H9 (cell line): ENCODE results near the gene RB1. TPM values are rescaled to one million over a fixed set of nuclear protein-coding genes. Genes with fewer than 3 reads are reported as not detected.

Source experiments
- DNase-seq: peaks from one replicate; pipeline ENCODE4 v3.0.0-alpha.2; 2017
- H2AFZ ChIP-seq: one replicate; pipeline ENCODE4 v1.6.1; 2013; ENCODE audit warnings: mild to moderate bottlenecking, low read length, control low read depth, moderate library complexity
- H2AK5ac ChIP-seq: 2 replicates; pipeline ENCODE4 v1.6.1; 2013; ENCODE audit warnings: low read length, control low read depth, mixed read lengths; ENCODE audit not compliant: insufficient read length
- H2BK120ac ChIP-seq: one replicate; pipeline ENCODE4 v1.6.1; 2013; ENCODE audit warnings: low read depth, mild to moderate bottlenecking, low read length, control low read depth, inconsistent platforms; ENCODE audit not compliant: poor library complexity, severe bottlenecking
- H2BK12ac ChIP-seq: 2 replicates; pipeline ENCODE4 v1.6.1; 2013; ENCODE audit warnings: low read length, control low read depth, mixed read lengths, low read depth; ENCODE audit not compliant: insufficient read length
- H2BK15ac ChIP-seq: 2 replicates; pipeline ENCODE4 v1.6.1; 2013; ENCODE audit warnings: low read depth, low read length, control low read depth
- H2BK20ac ChIP-seq: one replicate; pipeline ENCODE4 v1.6.1; 2013; ENCODE audit warnings: low read depth, mild to moderate bottlenecking, low read length, control low read depth, inconsistent platforms; ENCODE audit not compliant: poor library complexity, severe bottlenecking
- H2BK5ac ChIP-seq: 2 replicates; pipeline ENCODE4 v1.6.1; 2013; ENCODE audit warnings: low read length, control low read depth, mixed read lengths; ENCODE audit not compliant: insufficient read length
- H3K14ac ChIP-seq: 2 replicates; pipeline ENCODE4 v1.6.1; 2013; ENCODE audit warnings: low read length, control low read depth; ENCODE audit not compliant: insufficient read depth
- H3K18ac ChIP-seq: 2 replicates; pipeline ENCODE4 v1.6.1; 2013; ENCODE audit warnings: low read depth, mild to moderate bottlenecking, mixed read lengths, low read length, control low read depth; ENCODE audit not compliant: insufficient read length
- H3K23ac ChIP-seq: 2 replicates; pipeline ENCODE4 v1.6.1; 2013; ENCODE audit warnings: low read length, control low read depth, mixed read lengths, low read depth; ENCODE audit not compliant: insufficient read length
- H3K23me2 ChIP-seq: 2 replicates; pipeline ENCODE4 v1.6.1; 2013; ENCODE audit warnings: low read depth, mild to moderate bottlenecking, mixed read lengths, low read length, control low read depth; ENCODE audit not compliant: insufficient read length, poor library complexity, severe bottlenecking
- H3K27ac ChIP-seq: 2 replicates; pipeline ENCODE4 v1.5.1; 2013; ENCODE audit warnings: low read length, control low read depth, mixed read lengths, low read depth; ENCODE audit not compliant: insufficient read length
- H3K27me3 ChIP-seq: 2 replicates; pipeline ENCODE4 v1.6.1; 2013; ENCODE audit warnings: low read length, control low read depth, inconsistent platforms; ENCODE audit not compliant: insufficient read depth
- H3K4ac ChIP-seq: 2 replicates; pipeline ENCODE4 v1.6.1; 2013; ENCODE audit warnings: low read depth, mild to moderate bottlenecking, control low read depth, inconsistent platforms, low read length, moderate library complexity
- H3K4me1 ChIP-seq: 2 replicates; pipeline ENCODE4 v1.6.1; 2013; ENCODE audit warnings: low read length, control low read depth, inconsistent platforms; ENCODE audit not compliant: insufficient read depth
- H3K4me2 ChIP-seq: 2 replicates; pipeline ENCODE4 v1.6.1; 2013; ENCODE audit warnings: low read length, control low read depth, mixed read lengths; ENCODE audit not compliant: insufficient read length, insufficient read depth
- H3K56ac ChIP-seq: 2 replicates; pipeline ENCODE4 v1.6.1; 2013; ENCODE audit warnings: low read depth, mild to moderate bottlenecking, mixed read lengths, low read length, control low read depth; ENCODE audit not compliant: insufficient read length
- H3K79me1 ChIP-seq: 2 replicates; pipeline ENCODE4 v1.6.1; 2013; ENCODE audit warnings: low read depth, mild to moderate bottlenecking, moderate library complexity, low read length, control low read depth, inconsistent platforms; ENCODE audit not compliant: insufficient read depth, poor library complexity, severe bottlenecking
- H3K79me2 ChIP-seq: 2 replicates; pipeline ENCODE4 v1.6.1; 2013; ENCODE audit warnings: low read length, control low read depth, inconsistent platforms; ENCODE audit not compliant: insufficient read depth
- H3K9ac ChIP-seq: 2 replicates; pipeline ENCODE4 v1.6.1; 2013; ENCODE audit warnings: low read length, control low read depth, mixed read lengths; ENCODE audit not compliant: insufficient read length; ENCODE audit errors: extremely low read depth
- H3K9me3 ChIP-seq: one replicate; pipeline ENCODE4 v1.6.1; 2013; ENCODE audit warnings: low read depth, low read length, inconsistent platforms; ENCODE audit not compliant: control insufficient read depth
- H3T11ph ChIP-seq: one replicate; pipeline ENCODE4 v1.6.1; 2013; ENCODE audit warnings: mild to moderate bottlenecking, low read length, control low read depth, inconsistent platforms
- H4K20me1 ChIP-seq: one replicate; pipeline ENCODE4 v1.6.1; 2013; ENCODE audit not compliant: control insufficient read depth, insufficient read length, insufficient read depth
- H4K5ac ChIP-seq: 2 replicates; pipeline ENCODE4 v1.6.1; 2013; ENCODE audit warnings: low read depth, mild to moderate bottlenecking, mixed read lengths, low read length, control low read depth; ENCODE audit not compliant: insufficient read length
- H4K8ac ChIP-seq: replicated peaks from 2 replicates; pipeline ENCODE4 v1.6.1; 2013; ENCODE audit warnings: low read length, control low read depth, mixed read lengths, low read depth; ENCODE audit not compliant: insufficient read length
- H4K91ac ChIP-seq: 2 replicates; pipeline ENCODE4 v1.6.1; 2013; ENCODE audit warnings: low read depth, mild to moderate bottlenecking, moderate library complexity, mixed read lengths, low read length, control low read depth; ENCODE audit not compliant: insufficient read length
- H3K27ac Mint-ChIP-seq, 3 experiments: 2 replicates in 2 of 3; 3 replicates in 1 of 3; pipeline ENCODE4 v1.8.0; 2020 to 2021; ENCODE audit warnings: mixed read lengths in 3 of 3, mild to moderate bottlenecking in 1 of 3, moderate library complexity in 1 of 3
- H3K27me3 Mint-ChIP-seq: 2 replicates; pipeline ENCODE4 v1.8.0; 2021; ENCODE audit warnings: low read depth, mild to moderate bottlenecking, moderate library complexity, mixed read lengths
- H3K36me3 Mint-ChIP-seq, 3 experiments: 2 replicates in 2 of 3; 3 replicates in 1 of 3; pipeline ENCODE4 v1.8.0; 2020 to 2021; ENCODE audit warnings: low read depth in 3 of 3, mixed read lengths in 3 of 3; ENCODE audit not compliant: insufficient read depth in 1 of 3
- H3K4me1 Mint-ChIP-seq, 2 experiments: 2 replicates each; pipeline ENCODE4 v1.8.0; 2020; ENCODE audit warnings: mixed read lengths in 2 of 2
- H3K4me3 Mint-ChIP-seq, 2 experiments: 2 replicates in 1 of 2; 3 replicates in 1 of 2; pipeline ENCODE4 v1.8.0; 2020 to 2021; ENCODE audit warnings: mild to moderate bottlenecking in 2 of 2, mixed read lengths in 2 of 2, moderate library complexity in 1 of 2
- H3K9me3 Mint-ChIP-seq, 2 experiments: 2 replicates in 1 of 2; 3 replicates in 1 of 2; pipeline ENCODE4 v1.8.0; 2020; ENCODE audit warnings: mild to moderate bottlenecking in 2 of 2, mixed read lengths in 2 of 2, moderate library complexity in 1 of 2
- CTCF ChIP-seq: fragments of 200-600 bp; sonication (generic); conservative IDR thresholded peaks from 3 replicates; pipeline ENCODE4 v1.8.0; 2021; ENCODE audit warnings: antibody characterized with exemption, mild to moderate bottlenecking
- WGBS: extraction: QIAGEN DNeasy Blood & Tissue Kit; methylation state at CpG from one replicate; pipeline ENCODE4 v1.1.7; 2013; ENCODE audit warnings: missing lambda C conversion rate, low lambda C conversion rate, mixed read lengths; ENCODE audit not compliant: insufficient read length; ENCODE audit errors: extremely low coverage; 5-methylcytosine and 5-hydroxymethylcytosine counted together
- total RNA-seq: library from RNA; stranded (reverse); gene quantifications from 2 replicates; pipeline ENCODE4 v1.2.1, GENCODE V29; 2021

RB1 gene
- total RNA-seq, 1 experiment from 2014 or later, result 20.5 TPM

GRCh38 chr13:48508011-48508410, 204.5 kb downstream of the RB1 start:
- WGBS, result no CpG with 5 or more reads among the region's 6 CpGs
- H4K5ac ChIP-seq, result no peak overlapping the region

More at GRCh38 chr13:48508011-48508410, 204.5 kb downstream of the RB1 start:
- Histone ChIP-seq H4K8ac (no peak overlapping the region), H2BK12ac (no peak overlapping the region), H4K20me1 (no peaks in the 10 kb centered on the region), H3K23me2 (no peaks in the 10 kb centered on the region), H2AFZ (no peak overlapping the region), H3K27me3 (no peaks in the 10 kb centered on the region), H3K18ac (no peak overlapping the region), H2BK20ac (no peak overlapping the region), H3K23ac (no peak overlapping the region), H2BK15ac (no peak overlapping the region), H3K4ac (no peak overlapping the region), H3K56ac (no peak overlapping the region), H3K79me2 (no peaks in the 10 kb centered on the region), H3K79me1 (no peaks in the 10 kb centered on the region), H3K4me1 (peaks cover 2% of the 10 kb centered on the region; the same call in 1 of the 2 replicates), H2AK5ac (no peak overlapping the region), H3K4me2 (no peak overlapping the region), H3K14ac (no peak overlapping the region), H2BK5ac (no peak overlapping the region), H3K9me3 (no peaks in the 10 kb centered on the region), H3K27ac (no peak overlapping the region), H3K9ac (no peak overlapping the region), H2BK120ac (no peak overlapping the region), H3T11ph (no peak overlapping the region), H4K91ac (no peak overlapping the region)
- no peaks in the 10 kb centered on the region for H3K27me3 Mint-ChIP-seq
- H3K36me3 Mint-ChIP-seq, result peaks cover 0 to 5% (median 0%) of the 10 kb centered on the region in 3 experiments; a peak in 2 of 7 replicates
- H3K4me3 Mint-ChIP-seq, result no peak overlapping the region
- no peak for DNase-seq
- no peak for TF ChIP-seq CTCF
- H3K4me1 Mint-ChIP-seq, result peaks cover 12 to 14% of the 10 kb centered on the region in 2 experiments
- H3K9me3 Mint-ChIP-seq, result no peaks in the 10 kb centered on the region
- no peak overlapping the region; a peak in 1 of 7 replicates for H3K27ac Mint-ChIP-seq
